ENCODE results near the gene MSH4.
"Not testable (repeated sequence)": the region's sequence is repeated elsewhere in the genome, so short reads cannot be mapped to it uniquely, and the experiment has no call there.

The MSH4 gene

DNA sequence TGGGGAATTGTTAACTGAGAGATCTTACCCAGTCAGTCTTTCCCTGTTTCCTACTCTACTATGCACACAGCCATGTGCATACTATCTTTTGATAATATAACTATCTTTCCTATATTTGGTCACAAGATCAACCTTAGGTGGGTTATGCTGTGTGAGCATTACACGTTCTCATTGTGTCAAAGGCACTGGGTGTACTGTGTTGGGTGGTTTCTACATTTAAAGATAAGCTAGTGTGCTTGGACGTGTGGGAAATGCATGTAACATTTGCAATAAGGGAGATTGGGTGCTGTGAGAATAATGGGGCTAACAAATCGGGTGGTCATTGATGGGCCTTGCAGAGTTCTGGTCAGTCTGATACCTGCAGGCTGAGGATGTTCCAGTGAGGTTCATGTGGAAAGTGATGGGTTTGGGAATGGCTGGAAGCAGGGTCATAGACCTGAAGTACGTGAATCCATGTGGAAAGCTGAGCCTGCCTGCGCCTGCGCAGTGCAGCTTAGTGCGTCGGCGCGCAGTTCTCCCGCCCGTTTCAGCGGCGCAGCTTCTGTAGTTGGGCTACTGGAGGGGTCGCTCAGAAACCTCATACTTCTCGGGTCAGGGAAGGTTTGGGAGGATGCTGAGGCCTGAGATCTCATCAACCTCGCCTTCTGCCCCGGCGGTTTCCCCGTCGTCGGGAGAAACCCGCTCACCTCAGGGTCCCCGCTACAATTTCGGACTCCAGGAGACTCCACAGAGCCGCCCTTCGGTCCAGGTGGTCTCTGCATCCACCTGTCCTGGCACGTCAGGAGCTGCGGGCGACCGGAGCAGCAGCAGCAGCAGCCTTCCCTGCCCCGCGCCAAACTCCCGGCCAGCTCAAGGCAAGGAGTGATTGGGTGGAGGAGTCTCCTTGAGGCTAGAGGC is at the start of gene MSH4:
TSS of gene MSH4 (plus strand) at position 507 of the 897 bp plus-strand sequence. CDS start at position 611, 104 bp downstream.
- DNase-seq (ENCODE audit: extremely low read depth in 1 of 2, low read depth in 1 of 2) = no peak

DNA sequence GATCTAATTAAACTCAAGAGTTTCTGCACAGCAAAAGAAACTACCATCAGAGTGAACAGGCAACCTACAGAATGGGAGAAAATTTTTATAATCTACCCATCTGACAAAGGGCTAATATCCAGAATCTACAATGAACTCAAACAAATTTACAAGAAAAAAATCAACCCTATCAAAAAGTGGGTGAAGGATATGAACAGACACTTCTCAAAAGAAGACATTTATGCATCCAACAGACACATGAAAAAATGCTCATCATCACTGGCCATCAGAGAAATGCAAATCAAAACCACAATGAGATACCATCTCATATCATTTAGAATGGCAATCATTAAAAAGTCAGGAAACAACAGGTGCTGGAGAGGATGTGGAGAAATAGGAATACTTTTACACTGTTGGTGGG is 39.5 kb upstream of the MSH4 start:
- DNase-seq (ENCODE audit: extremely low read depth in 1 of 2, low read depth in 1 of 2) = not testable (repeated sequence)

DNA sequence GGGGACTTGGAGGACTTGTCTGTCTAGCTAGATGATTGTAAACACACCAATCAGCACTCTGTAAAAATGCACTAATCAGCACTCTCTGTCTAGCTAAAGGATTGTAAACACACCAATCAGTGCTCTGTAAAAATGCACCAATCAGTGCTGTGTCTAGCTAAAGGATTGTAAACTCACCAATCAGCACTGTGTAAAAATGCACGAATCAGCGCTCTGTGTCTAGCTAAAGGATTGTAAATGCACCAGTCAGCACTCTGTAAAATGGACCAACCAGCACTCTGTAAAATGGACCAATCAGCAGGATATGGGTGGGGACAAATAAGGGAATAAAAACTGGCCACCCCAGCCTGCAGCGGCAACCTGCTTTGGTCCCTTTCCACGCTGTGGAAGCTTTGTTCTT is 38.1 kb upstream of the MSH4 start:
- DNase-seq (ENCODE audit: extremely low read depth in 1 of 2, low read depth in 1 of 2) = not testable (repeated sequence)

DNA sequence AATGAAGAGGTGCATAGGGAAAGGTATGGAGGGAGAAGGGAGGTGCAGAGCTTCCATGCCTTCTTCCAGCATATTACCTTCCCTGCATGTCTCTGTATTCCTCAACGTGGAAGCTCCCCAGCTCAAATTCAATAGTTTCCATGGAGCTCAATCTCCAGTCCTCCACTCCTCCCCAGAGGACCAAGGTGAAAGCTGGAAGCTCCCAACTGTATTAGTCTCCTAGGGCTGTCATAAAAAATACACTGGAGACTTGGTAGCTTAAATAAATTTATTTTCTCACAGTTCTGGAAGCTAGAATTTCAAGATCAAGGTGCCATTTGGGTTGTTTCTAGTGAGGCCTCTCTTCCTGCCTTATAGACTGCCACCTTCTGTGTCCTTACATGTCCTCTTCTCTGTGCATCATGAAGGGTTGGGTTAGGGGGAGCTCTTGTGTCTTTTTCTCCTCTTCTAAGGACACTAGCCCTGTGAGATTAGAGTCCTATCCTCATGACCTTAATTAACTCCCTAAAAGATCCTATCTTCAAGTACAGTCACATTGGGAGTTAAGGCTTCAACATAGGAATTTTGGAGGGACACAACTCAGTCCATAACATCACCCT is 32.5 kb upstream of the MSH4 start:
- DNase-seq (ENCODE audit: extremely low read depth in 1 of 2, low read depth in 1 of 2) = no peak

DNA sequence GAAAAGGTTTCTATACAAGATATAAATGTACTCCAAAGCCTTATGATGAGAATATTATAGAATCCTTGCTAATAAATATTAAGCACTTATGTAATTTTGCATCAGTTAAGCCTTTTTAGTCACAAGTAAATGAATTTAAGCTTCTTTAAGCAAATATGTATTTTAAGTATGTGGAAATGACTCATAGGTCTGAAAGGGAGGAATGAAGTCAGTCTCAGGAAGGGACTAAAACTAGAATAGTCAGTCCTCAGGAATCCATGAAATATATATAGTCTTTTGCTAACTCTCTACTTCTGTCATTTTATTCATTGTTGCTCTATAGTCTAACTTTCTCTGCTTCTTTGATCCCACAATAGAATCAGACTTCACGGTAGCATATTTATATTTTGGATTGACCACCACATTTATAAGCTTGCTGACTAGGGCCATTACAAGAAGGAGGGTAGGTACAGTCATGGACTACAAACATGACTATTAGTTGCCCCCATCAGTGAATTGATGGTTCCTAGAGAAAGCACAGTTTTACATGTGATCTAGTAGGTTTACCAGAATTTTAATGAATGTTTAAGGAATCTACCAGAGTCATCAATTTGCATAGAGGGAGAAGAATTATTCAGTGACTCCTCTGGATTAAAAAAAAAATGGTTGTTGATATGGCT is 30.9 kb upstream of the MSH4 start:
- no peak for DNase-seq (ENCODE audit: extremely low read depth in 1 of 2, low read depth in 1 of 2)

DNA sequence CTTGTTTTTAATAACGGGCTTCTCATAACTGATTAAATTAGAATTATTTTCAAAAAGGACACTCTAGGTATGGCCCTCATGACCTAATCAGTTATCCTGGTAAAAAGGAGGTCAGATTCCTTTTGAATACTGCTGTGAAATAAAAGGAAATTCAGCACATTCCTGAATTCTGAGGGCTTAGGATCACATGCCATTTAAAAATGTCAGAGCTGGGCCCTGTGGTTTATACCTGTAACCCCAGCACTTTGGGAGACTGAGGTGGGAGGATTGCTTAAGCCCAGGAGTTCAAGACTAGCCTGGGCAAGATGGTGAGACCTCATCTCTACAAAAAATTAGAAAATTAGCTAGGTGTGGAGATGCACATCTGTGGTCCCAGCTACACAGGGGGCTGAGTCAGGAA is 28.7 kb upstream of the MSH4 start:
- no peak for DNase-seq (ENCODE audit: extremely low read depth in 1 of 2, low read depth in 1 of 2)

DNA sequence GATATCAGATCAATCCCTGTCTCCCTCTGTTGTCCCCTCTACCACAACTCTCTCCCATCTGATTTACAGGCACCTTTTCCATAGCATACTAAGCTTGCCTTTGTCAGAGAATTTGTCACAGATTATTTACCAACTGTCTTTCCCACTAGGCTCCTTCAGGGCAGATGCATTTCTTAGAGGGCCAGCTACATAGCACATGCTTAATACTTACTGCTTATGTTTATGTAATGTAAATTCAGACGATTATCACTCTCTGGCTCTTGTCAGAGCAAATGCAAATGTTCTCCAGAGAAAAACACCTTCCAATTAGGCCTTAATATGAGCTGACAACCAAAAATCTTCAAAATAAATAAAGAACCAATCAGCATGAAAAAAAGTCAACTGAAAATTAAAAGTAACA is 25.9 kb upstream of the MSH4 start:
- DNase-seq (ENCODE audit: extremely low read depth in 1 of 2, low read depth in 1 of 2) = no peak

DNA sequence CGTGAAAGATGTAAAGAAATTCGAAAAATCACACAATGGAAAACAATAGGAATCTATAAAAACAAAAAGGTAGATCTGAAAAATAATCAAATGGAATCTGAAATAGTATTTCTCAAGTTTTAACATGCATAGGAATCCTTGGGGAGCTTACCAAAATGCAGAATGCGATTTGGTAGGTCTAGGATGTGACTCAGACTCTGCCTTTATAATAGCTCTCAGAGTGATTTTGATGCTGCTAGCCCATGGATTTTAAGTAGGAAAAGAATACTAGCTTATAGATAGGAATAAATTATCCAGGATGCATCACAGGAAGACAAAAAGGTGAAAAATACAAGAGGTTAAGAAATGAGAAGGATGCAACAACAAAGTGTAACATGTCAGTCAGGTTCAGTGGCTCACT is 24.7 kb upstream of the MSH4 start:
- DNase-seq (ENCODE audit: extremely low read depth in 1 of 2, low read depth in 1 of 2) = no peak

DNA sequence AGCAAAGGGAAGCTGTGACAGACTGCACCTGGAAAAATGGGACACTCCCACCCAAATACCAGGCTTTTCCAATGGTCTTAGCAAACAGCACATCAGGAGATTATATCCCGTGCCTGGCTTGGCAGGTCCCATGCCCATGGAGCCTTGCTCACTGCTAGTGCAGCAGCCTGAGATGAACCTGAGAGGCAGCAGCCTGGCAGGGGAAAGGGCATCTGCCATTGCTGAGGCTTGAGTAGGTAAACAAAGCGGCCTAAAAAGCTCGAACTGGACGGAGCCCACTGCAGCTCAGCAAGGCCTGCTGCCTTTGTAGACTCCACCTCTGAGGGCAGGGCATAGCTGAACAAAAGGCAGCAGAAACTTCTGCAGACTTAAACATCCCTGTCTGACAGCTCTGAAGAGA is 18.9 kb upstream of the MSH4 start:
- DNase-seq (ENCODE audit: extremely low read depth in 1 of 2, low read depth in 1 of 2) = not testable (repeated sequence)

DNA sequence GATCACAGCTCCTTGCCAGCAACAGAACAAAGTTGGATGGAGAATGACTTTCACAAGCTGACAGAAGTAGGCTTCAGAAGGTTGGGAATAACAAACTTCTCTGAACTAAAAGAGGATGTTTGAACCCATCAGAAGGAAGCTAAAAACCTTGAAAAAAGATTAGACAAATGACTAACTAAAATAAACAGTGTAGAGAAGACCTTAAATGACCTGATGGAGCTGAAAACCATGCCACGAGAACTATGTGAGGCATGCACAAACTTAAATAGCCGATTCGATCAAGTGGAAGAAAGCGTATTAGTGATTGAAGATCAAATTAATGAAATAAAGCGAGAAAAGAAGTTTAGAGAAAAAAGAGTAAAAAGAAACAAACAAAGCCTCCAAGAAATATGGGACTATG is 18.0 kb upstream of the MSH4 start:
- not testable (repeated sequence) for DNase-seq (ENCODE audit: extremely low read depth in 1 of 2, low read depth in 1 of 2)

DNA sequence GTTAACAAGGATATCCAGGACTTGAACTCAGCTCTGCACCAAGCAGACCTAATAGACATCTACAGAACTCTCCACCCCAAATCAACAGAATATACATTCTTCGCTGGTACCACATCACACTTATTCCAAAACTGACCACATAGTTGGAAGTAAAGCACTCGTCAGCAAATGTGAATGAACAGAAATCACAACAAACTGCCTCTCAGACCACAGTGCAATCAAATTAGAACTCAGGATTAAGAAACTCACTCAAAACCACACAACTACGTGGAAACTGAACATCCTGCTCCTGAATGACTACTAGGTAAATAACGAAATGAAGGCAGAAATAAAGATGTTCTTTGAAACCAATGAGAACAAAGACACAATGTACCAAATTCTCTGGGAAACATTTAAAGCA is 16.5 kb upstream of the MSH4 start:
- not testable (repeated sequence) for DNase-seq (ENCODE audit: extremely low read depth in 1 of 2, low read depth in 1 of 2)

DNA sequence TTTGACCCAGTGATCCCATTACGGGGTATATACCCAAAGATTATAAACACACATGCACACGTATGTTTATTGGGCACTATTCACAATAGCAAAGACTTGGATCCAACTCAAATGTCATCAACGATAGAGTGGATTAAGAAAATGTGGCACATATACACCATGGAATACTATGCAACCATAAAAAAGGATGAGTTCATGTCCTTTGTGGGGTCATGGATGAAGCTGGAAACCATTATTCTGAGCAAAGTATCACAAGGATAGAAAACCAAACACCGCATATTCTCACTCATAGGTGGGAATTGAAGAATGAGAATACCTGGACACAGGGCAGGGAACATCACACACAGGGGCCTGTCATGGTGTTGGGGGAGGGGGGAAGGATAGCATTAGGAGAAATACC is 12.8 kb upstream of the MSH4 start:
- DNase-seq (ENCODE audit: extremely low read depth in 1 of 2, low read depth in 1 of 2) = not testable (repeated sequence)

DNA sequence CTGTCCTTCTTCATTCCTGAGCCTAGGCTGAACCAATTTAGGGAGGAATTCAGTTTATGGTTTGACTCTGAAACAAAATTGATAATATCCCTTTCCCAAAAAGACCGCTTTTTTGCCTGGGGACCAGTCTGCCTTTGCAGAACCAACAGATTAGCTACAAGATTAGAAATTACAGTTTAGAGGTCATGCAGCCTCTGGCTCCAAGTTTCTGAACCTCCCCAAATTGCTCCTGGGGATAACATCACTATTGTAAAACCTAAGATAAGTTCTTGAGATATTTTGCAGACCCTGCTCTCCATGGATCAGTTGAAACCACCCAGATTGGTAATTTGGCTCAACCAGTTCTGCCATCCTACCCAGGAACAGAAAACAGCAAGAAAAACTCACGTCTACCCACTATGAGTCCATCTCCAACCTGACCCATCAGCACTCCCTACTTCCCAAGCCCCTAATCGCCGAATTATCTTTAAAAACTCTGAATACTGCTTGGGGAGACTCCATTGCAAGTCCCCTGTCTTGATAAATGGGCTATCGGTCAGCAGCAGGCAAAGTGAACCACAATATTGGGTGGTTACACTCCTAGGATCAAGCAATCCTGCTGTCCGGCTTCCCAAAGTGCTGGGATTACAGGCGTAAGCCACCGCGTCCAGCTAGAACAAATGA is 11.2 kb upstream of the MSH4 start:
- DNase-seq (ENCODE audit: extremely low read depth in 1 of 2, low read depth in 1 of 2) = no peak

DNA sequence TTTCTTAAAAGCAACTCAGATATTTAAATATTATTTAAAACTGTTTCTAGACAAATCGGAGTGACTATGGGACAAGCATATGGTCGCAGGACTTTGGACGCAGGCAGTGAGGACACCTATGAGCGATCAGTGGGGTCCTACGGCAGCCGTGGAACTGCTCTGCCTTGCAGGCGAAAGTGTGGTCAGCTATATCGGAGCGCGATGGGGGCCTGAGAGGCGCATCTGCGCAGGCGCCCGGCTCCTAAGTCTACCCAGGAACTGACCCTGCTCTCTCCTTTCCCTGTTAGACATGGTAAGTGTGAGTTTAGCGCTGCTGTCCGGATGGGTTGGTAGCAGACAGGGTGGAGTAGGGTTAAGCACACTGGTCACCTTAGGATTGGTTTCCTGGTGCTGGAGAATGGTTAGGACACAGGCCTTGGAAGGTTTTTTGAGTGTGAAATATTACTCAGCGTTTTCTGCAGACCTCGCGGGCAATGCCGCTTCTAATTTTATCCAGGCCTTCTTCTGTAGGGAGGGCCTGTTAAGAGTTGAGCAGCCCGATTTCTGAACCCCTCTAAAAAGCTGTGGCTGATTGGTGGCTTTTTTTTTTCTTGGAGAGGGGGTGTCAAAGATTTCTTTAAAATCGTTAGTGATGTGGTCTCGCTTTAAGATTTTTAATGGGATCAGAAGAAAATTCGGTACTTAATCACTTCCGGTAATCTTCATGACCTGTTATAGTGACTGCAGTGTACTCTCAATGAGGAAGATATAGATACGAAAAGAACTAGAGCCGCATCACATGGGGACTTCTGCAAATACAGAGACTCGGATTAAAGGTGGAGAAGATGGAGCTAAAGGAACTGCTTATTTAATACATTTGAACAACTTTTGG is 10.5 kb upstream of the MSH4 start, which contains the start of gene RABGGTB:
TSS of gene RABGGTB (plus strand) at position 274 of the 871 bp plus-strand sequence. CDS start at position 290, 16 bp downstream.
- peak; percentile 84 to 89 for DNase-seq (ENCODE audit: extremely low read depth in 1 of 2, low read depth in 1 of 2)

DNA sequence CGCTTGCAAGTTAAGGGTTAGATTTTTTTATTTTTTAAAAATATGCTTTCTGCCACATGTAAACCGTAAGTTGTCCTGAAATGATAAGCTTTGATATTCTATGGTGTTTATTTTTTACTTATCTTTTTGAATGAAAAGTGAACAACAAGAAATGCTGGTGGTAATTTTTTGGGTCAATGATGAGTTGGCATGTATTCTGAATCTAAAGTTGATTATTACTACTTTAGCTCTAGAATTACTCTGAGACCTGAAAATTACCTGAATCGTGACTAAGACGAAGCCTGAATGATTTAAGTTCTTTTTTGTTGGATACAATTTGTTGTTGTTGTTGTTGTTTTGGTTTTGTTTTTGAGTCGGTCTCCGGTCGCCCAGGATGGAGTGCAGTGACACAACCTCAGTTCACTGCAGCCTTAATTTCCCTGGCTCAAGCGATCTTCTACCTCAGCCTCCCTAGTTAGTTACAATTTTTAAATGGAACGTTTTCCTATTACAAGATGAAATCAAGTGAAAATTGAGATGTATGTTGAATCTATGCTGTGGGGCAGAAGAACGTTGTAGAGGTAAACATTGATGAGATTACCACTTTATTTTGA is 9.7 kb upstream of the MSH4 start:
- no peak for DNase-seq (ENCODE audit: extremely low read depth in 1 of 2, low read depth in 1 of 2)

DNA sequence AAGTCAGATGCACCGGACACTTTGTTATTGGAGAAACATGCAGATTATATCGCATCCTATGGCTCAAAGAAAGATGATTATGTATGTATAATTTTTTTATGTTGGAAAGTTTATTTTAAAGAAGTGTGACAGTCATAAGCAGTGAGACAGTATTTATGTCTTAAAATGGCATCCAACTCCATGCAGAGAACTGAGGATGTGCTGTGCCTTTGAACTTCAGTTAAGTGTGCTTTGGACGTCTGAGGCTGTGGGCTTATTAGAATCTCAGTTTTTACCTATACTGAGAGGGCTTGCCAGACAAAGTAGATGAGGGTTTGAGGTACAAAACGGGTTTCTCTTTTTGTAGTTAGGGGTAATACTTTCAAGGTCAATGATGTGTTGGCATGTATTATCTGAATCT is 9.2 kb upstream of the MSH4 start:
- no peak for DNase-seq (ENCODE audit: extremely low read depth in 1 of 2, low read depth in 1 of 2)

DNA sequence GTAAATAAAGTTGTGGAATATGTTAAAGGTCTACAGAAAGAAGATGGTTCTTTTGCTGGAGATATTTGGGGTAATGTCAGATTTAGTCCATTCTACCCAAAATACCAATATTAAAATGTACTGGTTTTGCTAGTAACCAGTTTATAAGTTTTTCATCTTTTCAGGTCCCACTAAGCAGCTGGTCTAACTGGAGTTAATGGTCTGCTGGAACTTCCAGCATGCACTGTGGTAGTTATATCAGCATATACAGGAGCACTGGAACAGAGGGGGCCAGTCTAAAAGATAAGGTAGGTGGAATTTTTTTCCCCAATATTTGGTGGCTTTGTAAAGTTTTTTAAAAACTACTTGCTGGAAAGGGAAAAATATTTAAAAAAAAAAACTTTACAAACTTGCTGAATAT is 6.7 kb upstream of the MSH4 start:
- no peak for DNase-seq (ENCODE audit: extremely low read depth in 1 of 2, low read depth in 1 of 2)

DNA sequence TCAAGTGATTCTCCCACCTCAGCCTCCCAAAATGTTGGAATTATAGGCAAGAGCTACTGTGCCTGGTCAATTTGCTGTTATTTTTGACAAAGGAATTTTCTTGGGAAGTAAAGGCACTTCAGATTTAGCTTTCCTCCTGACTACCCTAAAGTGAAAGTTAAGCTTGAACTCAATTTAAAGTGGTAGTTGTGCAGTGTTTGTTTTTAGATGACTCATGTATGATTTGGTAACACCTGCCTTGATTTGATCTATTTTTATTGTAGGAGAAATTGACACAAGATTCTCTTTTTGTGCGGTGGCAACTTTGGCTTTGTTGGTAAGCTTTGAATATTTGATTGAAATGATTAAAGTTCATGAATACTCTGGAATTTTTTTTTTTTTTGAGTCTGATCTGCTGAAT is 5.7 kb upstream of the MSH4 start:
- DNase-seq (ENCODE audit: extremely low read depth in 1 of 2, low read depth in 1 of 2) = no peak

DNA sequence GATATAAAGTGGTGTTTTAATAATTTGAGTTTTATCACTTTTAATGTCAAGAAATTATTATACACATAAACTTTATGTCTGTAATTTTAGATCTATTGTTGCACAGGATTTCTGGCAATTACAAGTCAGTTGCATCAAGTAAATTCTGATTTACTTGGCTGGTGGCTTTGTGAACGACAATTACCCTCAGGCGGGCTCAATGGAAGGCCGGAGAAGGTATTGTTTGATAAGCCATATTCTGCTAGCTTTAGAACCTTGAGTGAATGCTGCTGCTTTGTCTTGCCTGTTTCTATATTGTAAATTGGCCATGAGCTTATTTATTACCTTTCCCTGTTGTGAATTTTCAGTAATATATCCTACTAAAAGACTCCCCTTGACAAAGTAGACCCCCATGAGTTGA is 4.6 kb upstream of the MSH4 start:
- no peak for DNase-seq (ENCODE audit: extremely low read depth in 1 of 2, low read depth in 1 of 2)

DNA sequence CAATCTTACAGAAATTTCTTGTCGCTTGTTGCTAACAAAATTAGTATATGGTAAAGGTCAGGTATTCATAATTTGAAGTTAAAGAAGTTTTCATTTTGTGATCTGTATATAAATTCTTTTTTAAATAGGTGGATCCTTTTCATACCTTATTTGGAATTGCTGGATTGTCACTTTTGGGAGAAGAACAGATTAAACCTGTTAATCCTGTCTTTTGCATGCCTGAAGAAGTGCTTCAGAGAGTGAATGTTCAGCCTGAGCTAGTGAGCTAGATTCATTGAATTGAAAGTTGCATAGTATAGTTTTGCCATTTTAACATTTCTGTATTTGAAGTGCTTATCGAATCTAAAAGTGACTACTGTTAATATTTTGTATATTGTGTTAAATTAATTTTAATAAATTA is 2.3 kb upstream of the MSH4 start:
- no peak for DNase-seq (ENCODE audit: extremely low read depth in 1 of 2, low read depth in 1 of 2)

Data from activated CD8-positive, alpha-beta memory T cell treated with anti-CD3 and anti-CD28 coated beads for 1 hour (primary cell).